Cardiac fibroblast (primary cell): ENCODE data around the gene ELFN1.
"Not testable (repeated sequence)": the region's sequence is repeated elsewhere in the genome, so short reads cannot be mapped to it uniquely, and the experiment has no call there.

ENCODE experiments used
- DNase-seq, 2 donors: peaks; one replicate each; pipeline versions ENCODE4 v3.0.0 to v3.0.0-alpha.2; 2010; ENCODE audit warnings: low read depth in 2 of 2
- H3K4me3 ChIP-seq, 2 donors: replicated peaks in 1 of 2; 1 replicate in 1 of 2; 2 replicates in 1 of 2; pipeline ENCODE4 v1.5.1; 2011; ENCODE audit warnings: low read depth in 2 of 2, low read length in 2 of 2, mild to moderate bottlenecking in 2 of 2, moderate library complexity in 1 of 2
- TF ChIP-seq, protein P1 (sequence below): IDR thresholded peaks from one replicate; pipeline ENCODE4 v1.5.1; 2011; ENCODE audit warnings: low read depth, mild to moderate bottlenecking, low read length, inconsistent platforms

Gene ELFN1

DNA sequence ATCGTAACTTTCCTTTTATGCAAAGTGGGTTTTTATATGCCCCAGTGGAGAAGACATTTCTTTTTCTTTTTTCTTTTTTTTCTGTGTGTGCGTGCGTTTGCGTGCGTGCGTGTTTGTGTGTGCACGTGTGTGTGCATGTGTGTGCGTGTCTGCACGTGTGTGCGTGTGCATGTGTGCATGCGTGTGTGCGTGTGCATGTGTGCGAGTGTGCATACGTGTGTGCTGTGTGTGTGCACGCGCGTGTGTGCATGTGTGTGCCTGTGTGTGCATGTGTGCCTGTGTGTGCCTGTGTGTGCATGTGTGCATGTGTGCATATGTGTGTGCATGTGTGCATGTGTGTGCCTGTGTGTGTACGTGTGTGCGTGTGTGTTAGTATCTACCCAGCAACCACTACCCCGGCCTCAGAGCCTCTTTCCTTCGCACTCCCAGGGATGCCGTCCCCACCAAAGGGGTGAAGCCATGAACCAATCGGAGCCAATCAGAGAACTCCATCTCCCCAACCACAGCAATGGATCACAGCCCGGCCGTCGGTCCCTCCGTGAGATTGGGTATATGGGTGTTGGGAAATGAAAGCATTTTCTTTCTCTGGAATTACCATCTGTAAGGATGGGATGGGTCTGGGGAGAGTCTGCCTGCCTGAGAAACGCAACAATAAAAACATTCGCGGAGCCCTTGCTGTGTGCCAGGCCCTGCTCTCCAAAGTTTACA, 92.3 kb downstream of the ELFN1 start:
- TF ChIP-seq, protein P1, sequence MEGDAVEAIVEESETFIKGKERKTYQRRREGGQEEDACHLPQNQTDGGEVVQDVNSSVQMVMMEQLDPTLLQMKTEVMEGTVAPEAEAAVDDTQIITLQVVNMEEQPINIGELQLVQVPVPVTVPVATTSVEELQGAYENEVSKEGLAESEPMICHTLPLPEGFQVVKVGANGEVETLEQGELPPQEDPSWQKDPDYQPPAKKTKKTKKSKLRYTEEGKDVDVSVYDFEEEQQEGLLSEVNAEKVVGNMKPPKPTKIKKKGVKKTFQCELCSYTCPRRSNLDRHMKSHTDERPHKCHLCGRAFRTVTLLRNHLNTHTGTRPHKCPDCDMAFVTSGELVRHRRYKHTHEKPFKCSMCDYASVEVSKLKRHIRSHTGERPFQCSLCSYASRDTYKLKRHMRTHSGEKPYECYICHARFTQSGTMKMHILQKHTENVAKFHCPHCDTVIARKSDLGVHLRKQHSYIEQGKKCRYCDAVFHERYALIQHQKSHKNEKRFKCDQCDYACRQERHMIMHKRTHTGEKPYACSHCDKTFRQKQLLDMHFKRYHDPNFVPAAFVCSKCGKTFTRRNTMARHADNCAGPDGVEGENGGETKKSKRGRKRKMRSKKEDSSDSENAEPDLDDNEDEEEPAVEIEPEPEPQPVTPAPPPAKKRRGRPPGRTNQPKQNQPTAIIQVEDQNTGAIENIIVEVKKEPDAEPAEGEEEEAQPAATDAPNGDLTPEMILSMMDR: no peak

DNA sequence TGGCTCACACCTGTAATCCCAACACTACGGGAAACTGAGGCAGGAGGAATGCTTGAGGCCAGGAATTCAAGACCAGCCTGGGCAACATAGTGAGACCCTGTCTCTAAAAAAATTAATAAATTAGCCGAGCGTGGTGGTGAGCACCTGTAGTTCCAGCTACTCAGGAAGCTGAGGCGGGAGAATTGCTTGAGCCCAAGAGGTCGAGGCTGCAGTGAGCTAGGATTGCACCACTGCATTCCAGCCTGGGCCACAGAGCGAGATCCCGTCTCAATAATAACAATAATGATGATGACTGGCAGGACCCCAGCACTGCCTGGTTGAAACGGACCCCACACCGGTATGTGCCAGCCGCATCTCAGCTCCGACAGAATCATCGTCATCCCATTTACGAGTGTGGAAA, 93.0 kb downstream of the ELFN1 start:
- TF ChIP-seq, protein P1: no peak
- H3K4me3 ChIP-seq: no peak overlapping the region
- no peak for DNase-seq

More for the DNA sequence above, 92.3 kb downstream of the ELFN1 start:
- no peak overlapping the region for H3K4me3 ChIP-seq
- no peak for DNase-seq

DNA sequence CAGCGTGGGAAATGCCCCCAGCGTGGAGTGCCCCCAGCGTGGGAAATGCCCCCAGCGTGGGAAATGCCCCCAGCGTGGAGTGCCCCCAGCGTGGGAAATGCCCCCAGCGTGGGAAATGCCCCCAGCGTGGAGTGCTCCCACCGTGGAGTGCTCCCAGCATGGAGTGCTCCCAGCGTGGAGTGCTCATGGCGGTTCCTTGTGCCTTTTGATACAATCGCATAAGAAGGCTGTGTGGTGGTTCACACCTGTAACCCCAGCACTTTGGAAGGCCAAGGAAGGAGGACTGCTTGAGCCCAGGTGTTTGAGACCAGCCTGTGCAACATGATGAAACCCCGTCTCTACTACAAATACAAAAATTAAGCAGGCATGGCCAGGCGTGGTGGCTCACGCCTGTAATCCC, 93.8 kb downstream of the ELFN1 start:
- DNase-seq, H3K4me3 ChIP-seq: not testable (repeated sequence)

DNA sequence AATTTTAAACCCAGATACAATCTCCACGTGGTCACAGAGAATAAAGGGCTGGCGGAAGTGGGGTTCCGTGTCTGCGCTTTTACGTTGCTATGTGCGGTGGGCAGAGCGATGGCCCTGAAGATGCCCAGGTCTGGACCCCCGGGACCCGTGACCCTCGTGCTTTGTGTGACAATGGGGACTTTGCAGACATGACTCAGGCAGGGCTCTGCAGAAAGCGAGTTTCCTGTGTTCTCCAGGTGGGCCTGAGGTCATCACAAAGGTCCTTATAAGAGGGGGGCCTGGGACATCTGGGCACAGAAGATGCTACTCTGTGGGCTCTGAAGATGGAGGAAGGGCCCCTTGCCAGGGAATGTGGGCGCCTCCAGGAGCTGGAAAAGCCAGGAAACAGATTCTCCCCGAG, 95.3 kb downstream of the ELFN1 start:
- no peak overlapping the region for H3K4me3 ChIP-seq
- TF ChIP-seq, protein P1: no peak
- no peak for DNase-seq

DNA sequence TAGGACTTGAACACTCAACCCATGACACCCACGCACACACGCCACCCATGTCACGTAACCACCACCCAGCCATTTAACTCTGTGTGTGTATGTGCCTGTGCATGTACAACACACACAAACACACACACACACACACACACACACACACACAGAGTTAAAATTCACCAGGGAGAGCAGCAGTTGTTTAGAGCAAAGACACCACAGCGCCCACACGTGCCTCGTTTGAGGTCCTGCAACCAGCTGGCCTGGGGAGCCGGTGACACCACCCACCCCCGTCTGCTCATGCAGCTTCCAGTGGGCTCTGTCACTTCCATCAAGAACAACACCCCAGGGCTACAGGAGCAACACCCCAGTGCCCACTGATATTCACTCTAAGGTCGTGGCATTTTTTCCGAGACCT, 97.4 kb downstream of the ELFN1 start:
- TF ChIP-seq, protein P1: no peak
- no peak for DNase-seq
- no peak overlapping the region for H3K4me3 ChIP-seq

DNA sequence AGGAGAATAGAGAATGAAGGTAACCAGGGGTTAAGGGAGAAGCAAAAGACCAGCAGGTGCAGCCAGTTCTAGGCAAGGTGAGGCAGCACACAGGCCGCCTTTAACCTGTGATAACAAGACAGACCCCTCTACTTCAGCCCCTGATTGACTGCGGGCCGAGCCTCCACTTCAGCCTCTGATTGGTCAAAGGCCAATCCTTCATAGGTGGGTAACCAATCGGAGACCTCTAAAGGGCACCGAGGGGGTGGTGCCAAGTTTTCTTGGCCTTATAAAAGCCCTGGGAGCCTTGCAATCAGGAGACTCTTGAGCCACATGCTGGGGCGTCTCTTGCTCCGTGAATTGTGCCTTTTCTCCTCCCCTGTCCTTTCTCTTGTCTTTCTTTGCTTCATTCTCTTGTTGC, 98.8 kb downstream of the ELFN1 start:
- TF ChIP-seq, protein P1: no peak
- H3K4me3 ChIP-seq: no peak overlapping the region
- DNase-seq: no peak

DNA sequence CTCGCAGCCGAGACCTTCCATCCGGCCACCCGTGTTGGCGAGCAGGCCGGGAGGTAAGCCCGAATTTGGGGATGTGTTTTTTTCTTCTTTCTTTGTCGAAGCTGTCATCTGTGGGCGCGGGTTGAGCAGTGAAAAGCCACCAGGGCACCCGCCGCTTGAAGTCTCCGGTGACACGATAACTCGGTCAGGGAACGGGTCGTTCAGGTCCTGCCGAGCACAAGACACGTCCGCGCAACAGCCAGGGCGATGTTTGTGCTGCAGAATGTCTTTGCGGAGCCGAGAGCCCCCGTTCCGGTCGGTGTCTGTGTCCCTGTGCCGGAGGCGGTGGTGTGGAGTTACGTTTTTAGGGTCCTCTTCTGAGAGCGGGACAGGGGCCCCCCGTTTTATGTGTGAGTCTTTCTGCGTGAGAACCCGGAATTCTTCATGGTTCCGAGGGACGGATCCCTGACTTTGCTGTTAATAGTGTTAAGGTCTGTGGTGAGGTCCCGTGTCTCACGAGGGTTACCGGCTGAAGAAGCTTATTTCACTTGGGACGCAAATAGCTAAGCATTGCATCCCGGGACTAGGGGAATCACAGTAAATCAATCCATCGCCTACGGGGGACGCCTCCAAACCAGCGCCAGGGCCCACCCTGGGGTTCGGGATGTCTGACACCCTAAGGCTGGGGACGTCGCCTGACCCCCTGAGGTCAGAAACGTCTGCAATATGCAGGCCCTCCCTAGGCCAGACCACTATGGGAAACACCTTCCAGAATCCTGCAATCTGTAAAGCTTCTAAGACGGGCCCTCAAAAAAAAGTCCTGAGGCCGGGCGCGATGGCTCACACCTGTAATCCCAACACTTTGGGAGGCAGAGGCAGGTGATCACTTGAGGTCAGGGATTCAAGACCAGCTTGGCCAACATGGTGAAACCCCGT, 99.5 kb downstream of the ELFN1 start:
- DNase-seq: no peak
- TF ChIP-seq, protein P1: no peak
- H3K4me3 ChIP-seq: no peak overlapping the region
